ENCODE data around the gene MRM1. TPM values are rescaled to one million over a fixed set of nuclear protein-coding genes. Genes with fewer than 3 reads are reported as not detected.

The MRM1 gene
- total RNA-seq, 1 donor from 2014 or later: 8.7 TPM

GRCh38 chr17:36614081-36614480 lies 12.7 kb downstream of the MRM1 start:
- H3K27ac ChIP-seq (replicated peaks): no peak overlapping the region
- H3K27me3 ChIP-seq (ENCODE audit: low read depth): peaks cover 55% of the 10 kb centered on the region
- H3K4me1 ChIP-seq: peaks cover 2% of the 10 kb centered on the region
- H3K4me3 ChIP-seq: no peak overlapping the region
- intact Hi-C loops (cut with micrococcal nuclease): no loop called here
- TF ChIP-seq, protein P1, sequence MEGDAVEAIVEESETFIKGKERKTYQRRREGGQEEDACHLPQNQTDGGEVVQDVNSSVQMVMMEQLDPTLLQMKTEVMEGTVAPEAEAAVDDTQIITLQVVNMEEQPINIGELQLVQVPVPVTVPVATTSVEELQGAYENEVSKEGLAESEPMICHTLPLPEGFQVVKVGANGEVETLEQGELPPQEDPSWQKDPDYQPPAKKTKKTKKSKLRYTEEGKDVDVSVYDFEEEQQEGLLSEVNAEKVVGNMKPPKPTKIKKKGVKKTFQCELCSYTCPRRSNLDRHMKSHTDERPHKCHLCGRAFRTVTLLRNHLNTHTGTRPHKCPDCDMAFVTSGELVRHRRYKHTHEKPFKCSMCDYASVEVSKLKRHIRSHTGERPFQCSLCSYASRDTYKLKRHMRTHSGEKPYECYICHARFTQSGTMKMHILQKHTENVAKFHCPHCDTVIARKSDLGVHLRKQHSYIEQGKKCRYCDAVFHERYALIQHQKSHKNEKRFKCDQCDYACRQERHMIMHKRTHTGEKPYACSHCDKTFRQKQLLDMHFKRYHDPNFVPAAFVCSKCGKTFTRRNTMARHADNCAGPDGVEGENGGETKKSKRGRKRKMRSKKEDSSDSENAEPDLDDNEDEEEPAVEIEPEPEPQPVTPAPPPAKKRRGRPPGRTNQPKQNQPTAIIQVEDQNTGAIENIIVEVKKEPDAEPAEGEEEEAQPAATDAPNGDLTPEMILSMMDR (IDR thresholded peaks at IDR 0.05; ENCODE audit: borderline replicate concordance): no peak
- no peaks in the 10 kb centered on the region for H3K9me3 ChIP-seq (replicated peaks)
- H3K36me3 ChIP-seq: no peaks in the 10 kb centered on the region
- no peak for DNase-seq

DNA sequence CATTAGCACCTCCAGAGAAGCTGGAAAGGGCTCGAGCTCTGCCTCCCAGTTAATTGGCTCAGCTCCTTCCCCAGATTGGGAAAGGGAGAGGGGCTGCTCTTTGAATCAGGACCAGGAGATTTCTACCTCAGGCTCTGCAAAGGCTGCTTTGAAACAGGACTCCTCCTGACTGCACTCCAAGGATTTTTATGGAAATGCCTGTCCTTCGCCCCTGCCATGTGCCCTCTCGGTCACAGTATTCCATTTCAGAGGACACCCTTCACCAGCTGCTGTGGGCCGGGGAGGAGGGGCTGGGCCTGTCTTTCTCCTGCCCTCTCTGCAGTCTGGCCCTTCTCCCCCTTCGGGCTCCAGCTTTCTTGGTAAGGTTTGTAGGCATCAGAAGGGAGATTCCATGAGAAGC lies 13.6 kb downstream of the MRM1 start:
- peaks cover 55% of the 10 kb centered on the region for H3K27me3 ChIP-seq (ENCODE audit: low read depth)
- no peak for DNase-seq
- no peaks in the 10 kb centered on the region for H3K9me3 ChIP-seq (replicated peaks)
- TF ChIP-seq, protein P1 (IDR thresholded peaks at IDR 0.05; ENCODE audit: borderline replicate concordance): no peak
- intact Hi-C loops (cut with micrococcal nuclease): no loop called here
- H3K4me1 ChIP-seq: no peaks in the 10 kb centered on the region
- H3K4me3 ChIP-seq: no peak overlapping the region
- H3K36me3 ChIP-seq: no peaks in the 10 kb centered on the region
- no peak overlapping the region for H3K27ac ChIP-seq (replicated peaks)

DNA sequence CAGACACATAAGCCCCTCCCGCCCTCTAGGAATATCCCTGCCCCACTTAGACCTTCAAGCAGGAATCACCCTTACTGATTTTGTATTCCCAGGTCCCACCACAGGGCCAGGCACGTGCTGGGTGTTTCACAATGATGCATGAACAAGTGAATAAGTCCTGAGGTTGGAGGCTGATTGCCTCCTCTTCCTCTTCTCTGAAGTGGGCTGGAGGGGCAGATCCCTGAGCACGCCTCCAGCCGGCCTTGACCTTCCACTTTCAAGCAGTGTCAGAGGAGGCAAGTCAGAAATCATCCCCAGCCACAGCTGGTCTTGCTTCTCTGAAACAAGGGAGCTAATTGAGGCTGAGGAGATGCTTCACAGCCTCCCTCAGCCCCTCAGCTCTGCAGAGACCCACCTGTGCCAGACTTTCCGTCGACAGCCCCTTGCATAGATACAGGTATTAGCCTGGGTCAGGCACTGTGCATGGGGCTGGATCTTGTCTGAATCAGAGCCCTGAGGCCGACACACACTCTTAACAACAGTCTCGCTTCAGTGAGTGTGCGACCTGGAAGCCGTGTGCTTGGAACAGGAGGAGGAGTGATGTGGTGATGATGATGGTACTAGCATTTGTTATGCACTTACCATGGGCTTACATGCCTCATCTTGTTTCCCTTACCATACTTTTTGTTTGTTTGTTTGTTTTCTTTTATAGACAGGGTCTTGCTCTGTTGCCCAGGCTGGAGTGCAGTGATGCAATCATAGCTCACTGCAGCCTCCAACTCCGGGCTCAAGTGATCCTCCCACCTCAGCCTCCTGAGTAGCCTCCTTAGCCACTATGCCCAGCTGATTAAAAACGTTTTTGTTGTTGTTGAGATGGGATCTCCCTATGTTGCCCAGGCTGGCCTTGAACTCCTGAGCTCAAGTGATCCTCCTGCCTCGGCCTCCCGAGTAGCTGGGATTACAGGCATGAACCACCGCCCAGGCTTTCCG lies 15.0 kb downstream of the MRM1 start:
- DNase-seq: no peak
- Histone ChIP-seq H3K27ac (replicated peaks) (no peak overlapping the region), H3K4me1 (no peaks in the 10 kb centered on the region), H3K27me3 (ENCODE audit: low read depth) (peaks cover 55% of the 10 kb centered on the region), H3K4me3 (no peak overlapping the region), H3K9me3 (replicated peaks) (no peaks in the 10 kb centered on the region), H3K36me3 (no peaks in the 10 kb centered on the region)
- TF ChIP-seq, protein P1 (IDR thresholded peaks at IDR 0.05; ENCODE audit: borderline replicate concordance): no peak
- intact Hi-C loops (cut with micrococcal nuclease): no loop called here

DNA sequence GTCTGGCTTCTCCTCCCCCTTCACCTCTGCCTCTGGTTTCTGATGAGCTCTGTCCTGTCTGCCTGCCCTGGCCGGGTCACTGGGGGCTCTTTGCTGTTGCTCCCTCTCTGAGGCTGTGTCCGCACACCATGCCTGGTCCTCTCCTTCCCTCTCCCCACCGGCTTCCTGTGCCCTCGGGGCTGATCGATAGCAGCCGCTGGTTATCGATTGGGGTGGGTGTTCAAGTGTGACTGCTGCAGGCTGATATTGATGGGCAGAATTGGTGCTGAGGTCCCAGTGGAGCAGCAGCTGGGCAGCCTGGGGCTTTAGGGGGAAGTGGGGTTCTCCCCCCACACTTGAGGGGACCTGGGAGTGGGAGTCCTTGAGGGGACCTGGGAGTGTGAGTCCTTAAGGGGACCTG lies 16.4 kb downstream of the MRM1 start:
- peaks cover 55% of the 10 kb centered on the region for H3K27me3 ChIP-seq (ENCODE audit: low read depth)
- no peaks in the 10 kb centered on the region for H3K36me3 ChIP-seq
- no peak overlapping the region for H3K27ac ChIP-seq (replicated peaks)
- intact Hi-C loops (cut with micrococcal nuclease): no loop called here
- H3K9me3 ChIP-seq (replicated peaks): no peaks in the 10 kb centered on the region
- no peak for DNase-seq
- TF ChIP-seq, protein P1 (IDR thresholded peaks at IDR 0.05; ENCODE audit: borderline replicate concordance): no peak
- no peak overlapping the region for H3K4me3 ChIP-seq
- no peaks in the 10 kb centered on the region for H3K4me1 ChIP-seq

DNA sequence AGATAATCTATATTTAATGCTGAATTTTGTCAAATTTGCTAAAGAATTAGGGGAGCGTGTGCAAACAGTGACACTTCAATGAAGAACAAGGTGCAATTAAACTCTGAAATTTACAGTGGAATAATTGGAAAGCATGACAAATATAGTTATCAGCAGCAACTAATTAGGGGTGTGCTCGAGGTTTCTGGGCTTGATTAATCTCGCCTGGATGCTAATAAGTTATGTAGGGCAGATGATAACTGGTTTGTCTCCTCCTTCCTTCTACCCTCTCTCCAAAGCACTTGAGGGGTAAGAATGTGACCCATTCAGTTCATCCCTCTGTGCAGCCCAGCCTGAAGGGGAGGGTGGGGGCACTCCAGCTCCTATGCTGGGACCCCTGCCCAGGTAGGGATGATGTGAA lies 21.9 kb downstream of the MRM1 start:
- Histone ChIP-seq H3K27me3 (ENCODE audit: low read depth) (peaks cover 5% of the 10 kb centered on the region), H3K4me3 (no peak overlapping the region), H3K36me3 (no peaks in the 10 kb centered on the region), H3K27ac (replicated peaks) (no peak overlapping the region), H3K9me3 (replicated peaks) (no peaks in the 10 kb centered on the region), H3K4me1 (no peaks in the 10 kb centered on the region)
- TF ChIP-seq, protein P1 (IDR thresholded peaks at IDR 0.05; ENCODE audit: borderline replicate concordance): no peak
- intact Hi-C loops (cut with micrococcal nuclease): loop anchor here (10.0 kb wide), 1 partner anchor 422 kb away; no protein-coding TSS in a partner anchor
- DNase-seq: no peak
